HEK293 (cell line): ENCODE data around the gene RAB3B.

Experiments
- MZF1 ChIP-seq: fragments of 450-650 bp; formaldehyde crosslinking; IDR thresholded peaks from 2 replicates; pipeline ENCODE4 v1.5.1; 2017; ENCODE audit warnings: missing biosample characterization, missing genetic modification characterization, borderline replicate concordance
- YY1 ChIP-seq: fragments of 450-650 bp; formaldehyde crosslinking; IDR thresholded peaks from 2 replicates; pipeline ENCODE4 v1.5.1; 2018; ENCODE audit warnings: missing biosample characterization, missing genetic modification characterization
- ZNF146 ChIP-seq: fragments of 450-650 bp; formaldehyde crosslinking; IDR thresholded peaks from 2 replicates; pipeline ENCODE4 v1.5.1; 2016; ENCODE audit warnings: missing biosample characterization, missing genetic modification characterization
- ZNF24 ChIP-seq: fragments of 450-650 bp; formaldehyde crosslinking; IDR thresholded peaks from 2 replicates; pipeline ENCODE4 v1.5.1; 2016; ENCODE audit warnings: missing biosample characterization, missing genetic modification characterization
- ZNF449 ChIP-seq: fragments of 450-650 bp; formaldehyde crosslinking; IDR thresholded peaks from 2 replicates; pipeline ENCODE4 v1.5.1; 2017; ENCODE audit warnings: missing biosample characterization, mild to moderate bottlenecking, missing genetic modification characterization, moderate library complexity
- ZNF660 ChIP-seq: fragments of 450-650 bp; IDR thresholded peaks from 2 replicates; pipeline ENCODE4 v1.5.1; 2018; ENCODE audit warnings: missing biosample characterization, mild to moderate bottlenecking, missing genetic modification characterization

GRCh38 chr1:51961231-51961630, 29.3 kb downstream of the RAB3B start:
- TF ChIP-seq ZNF660 (tag by site-specific recombination) (no peak), YY1 (tag by site-specific recombination) (no peak), ZNF24 (tag by site-specific recombination) (no peak), MZF1 (tag by site-specific recombination) (no peak), ZNF449 (no peak), ZNF146 (tag by site-specific recombination) (no peak)
